ENCODE results near the gene BRAP. TPM values are rescaled to one million over a fixed set of nuclear protein-coding genes. Genes with fewer than 3 reads are reported as not detected.
A peak's percentile ranks its signal among the peaks of the same experiment; 100 is the strongest.
"Not testable (repeated sequence)": the region's sequence is repeated elsewhere in the genome, so short reads cannot be mapped to it uniquely, and the experiment has no call there.

Gene BRAP, protein sequence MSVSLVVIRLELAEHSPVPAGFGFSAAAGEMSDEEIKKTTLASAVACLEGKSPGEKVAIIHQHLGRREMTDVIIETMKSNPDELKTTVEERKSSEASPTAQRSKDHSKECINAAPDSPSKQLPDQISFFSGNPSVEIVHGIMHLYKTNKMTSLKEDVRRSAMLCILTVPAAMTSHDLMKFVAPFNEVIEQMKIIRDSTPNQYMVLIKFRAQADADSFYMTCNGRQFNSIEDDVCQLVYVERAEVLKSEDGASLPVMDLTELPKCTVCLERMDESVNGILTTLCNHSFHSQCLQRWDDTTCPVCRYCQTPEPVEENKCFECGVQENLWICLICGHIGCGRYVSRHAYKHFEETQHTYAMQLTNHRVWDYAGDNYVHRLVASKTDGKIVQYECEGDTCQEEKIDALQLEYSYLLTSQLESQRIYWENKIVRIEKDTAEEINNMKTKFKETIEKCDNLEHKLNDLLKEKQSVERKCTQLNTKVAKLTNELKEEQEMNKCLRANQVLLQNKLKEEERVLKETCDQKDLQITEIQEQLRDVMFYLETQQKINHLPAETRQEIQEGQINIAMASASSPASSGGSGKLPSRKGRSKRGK
- total RNA-seq, result 10 to 100 TPM; 18.1 to 24.3 TPM
- 44.1 to 60.5 reads per million in 2 donors for total RNA-seq

DNA sequence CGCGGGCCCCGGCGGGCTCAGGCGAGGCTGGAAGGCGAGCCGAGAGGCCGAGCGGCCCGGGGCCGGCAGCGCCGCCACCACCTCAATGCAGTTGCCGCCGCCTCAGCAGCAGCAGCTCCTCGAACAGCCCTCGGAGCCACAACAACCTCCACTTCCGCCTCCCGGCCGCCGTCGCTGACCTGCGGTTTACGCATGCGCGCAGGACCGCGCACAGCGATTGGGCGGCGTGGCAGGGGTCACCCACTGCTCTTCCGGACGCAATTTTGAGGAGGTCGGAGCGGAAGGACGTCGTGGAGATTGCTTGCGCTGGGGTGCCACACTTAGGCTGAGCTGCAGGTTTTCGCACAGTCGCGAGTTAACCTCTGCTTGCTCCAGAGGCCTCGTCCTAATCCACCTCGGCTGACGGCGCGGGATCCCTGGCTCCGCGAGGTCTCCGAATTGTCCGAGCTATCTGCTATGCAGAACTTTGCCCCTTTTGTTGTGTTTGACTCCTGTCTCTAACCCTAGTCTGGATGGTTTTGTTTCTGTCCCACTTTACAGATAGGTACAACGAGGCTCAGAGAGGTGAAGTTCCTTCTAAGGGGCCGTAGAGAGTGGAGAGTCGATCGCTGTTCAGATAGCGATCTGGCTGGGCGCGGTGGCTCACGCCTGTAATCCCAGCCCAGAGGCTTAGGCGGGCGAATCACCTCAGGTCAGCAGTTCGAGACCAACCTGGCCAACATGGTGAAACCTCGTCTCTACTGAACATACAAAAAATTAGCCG, at the start of gene BRAP, which contains the start of gene ACAD10:
Gene BRAP (minus strand): TSS at position 146 of the 763 bp plus-strand sequence. CDS start 164 bp downstream, outside the sequence.
Gene ACAD10 (plus strand): TSS at position 243 of the 763 bp plus-strand sequence. CDS start 6,657 bp downstream, outside the sequence.
- Mint-ChIP-seq H3K27me3 (no peaks in the 10 kb centered on the region), H3K4me1 (peaks cover 35% of the 10 kb centered on the region), H3K36me3 (ENCODE audit: low read depth) (peaks cover 3% of the 10 kb centered on the region), H3K4me3 (peak within 1 kb of the TSS; percentile 97), H3K27ac (peak within 1 kb of the TSS; percentile 97)
- DNase-seq, result peak; percentile 86 to 91 (median 91)
- no peaks in the 10 kb centered on the region for H3K9me3 ChIP-seq (ENCODE audit: control insufficient read depth, low read length, poor library complexity, severe bottlenecking)
- ATAC-seq, result peak; percentile 94

DNA sequence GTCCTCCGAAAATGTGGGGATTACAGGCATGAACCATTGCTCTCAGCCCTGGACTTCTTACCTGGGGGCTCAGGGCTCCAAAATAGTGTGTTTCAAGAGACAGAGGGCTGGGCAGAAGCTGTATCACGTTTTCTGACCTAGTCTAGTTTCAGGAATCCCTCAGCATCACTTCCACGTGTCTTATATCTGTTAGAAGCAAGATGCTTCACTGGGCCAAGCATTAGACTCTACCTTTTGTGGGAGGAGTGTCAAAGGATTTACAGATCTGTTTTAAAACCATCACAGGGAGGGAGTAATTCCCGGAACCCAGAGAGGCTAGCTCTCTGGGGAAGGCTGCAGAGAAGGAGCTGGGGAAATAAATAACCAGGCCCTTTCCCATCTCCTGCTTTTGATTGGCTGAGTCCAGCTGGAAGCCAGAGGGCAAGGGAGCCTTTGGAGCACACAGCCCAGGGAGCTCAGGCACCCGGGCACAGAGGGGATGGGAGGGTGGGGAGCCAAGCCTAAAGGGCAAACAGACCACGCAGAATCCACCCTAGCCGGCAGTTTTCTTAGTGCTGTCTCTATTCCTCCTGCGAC, 47.7 kb upstream of the BRAP start:
- DNase-seq, result no peak

DNA sequence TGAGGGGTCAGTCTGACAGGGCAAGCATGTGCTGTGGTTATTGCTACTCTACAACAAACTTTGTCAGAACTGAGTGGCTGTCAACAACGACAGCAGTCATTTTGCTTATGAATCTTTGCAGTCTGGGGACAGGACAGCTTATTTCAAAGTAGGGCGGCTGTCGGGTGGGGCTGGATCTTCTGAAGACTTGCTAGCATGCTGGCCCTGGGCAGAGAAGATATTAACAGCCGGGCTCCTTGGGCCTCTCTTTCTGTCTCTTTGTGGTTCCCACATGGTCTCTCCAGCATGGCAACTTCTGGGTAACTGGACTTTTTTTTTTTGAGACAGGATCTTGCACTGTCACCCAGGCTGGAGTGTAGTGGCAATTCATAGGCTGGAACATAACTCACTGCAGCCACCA, 47.0 kb upstream of the BRAP start:
- H3K9me3 ChIP-seq (ENCODE audit: control insufficient read depth, low read length, poor library complexity, severe bottlenecking), result no peaks in the 10 kb centered on the region
- ATAC-seq (no peak), DNase-seq (no peak)
- no peaks in the 10 kb centered on the region for H3K4me1 Mint-ChIP-seq
- H3K4me3 Mint-ChIP-seq, result no peak overlapping the region
- no peaks in the 10 kb centered on the region for H3K27me3 Mint-ChIP-seq
- H3K27ac Mint-ChIP-seq, result no peak overlapping the region
- peaks cover 5% of the 10 kb centered on the region for H3K36me3 Mint-ChIP-seq (ENCODE audit: low read depth)

More for the DNA sequence above, 47.7 kb upstream of the BRAP start:
- no peak for ATAC-seq
- H3K36me3 Mint-ChIP-seq (ENCODE audit: low read depth), result peaks cover 3% of the 10 kb centered on the region
- no peak overlapping the region for H3K4me3 Mint-ChIP-seq
- no peaks in the 10 kb centered on the region for H3K27me3 Mint-ChIP-seq
- H3K9me3 ChIP-seq (ENCODE audit: control insufficient read depth, low read length, poor library complexity, severe bottlenecking), result no peaks in the 10 kb centered on the region
- no peak overlapping the region for H3K27ac Mint-ChIP-seq
- no peaks in the 10 kb centered on the region for H3K4me1 Mint-ChIP-seq

DNA sequence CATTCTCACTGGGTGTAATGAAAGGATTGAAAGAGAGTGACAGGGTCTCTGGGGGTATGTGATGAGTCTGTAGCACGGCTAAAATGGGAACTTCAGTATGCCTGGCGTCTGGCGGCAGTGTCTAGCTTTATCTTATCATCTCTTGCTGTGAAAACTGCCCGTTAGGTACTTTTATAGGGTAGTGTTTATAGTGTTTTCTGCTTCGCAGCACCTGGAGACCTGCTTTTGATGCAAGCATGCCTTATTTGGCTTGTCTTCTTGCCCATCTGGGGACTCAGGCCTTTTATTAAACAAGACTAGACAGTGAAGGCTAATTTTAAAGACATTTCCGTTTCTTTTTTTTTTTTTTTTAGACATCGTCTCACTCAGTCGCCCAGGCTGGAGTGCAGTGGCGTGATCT, 44.7 kb upstream of the BRAP start:
- peaks cover 3% of the 10 kb centered on the region for H3K36me3 Mint-ChIP-seq (ENCODE audit: low read depth)
- no peak for ATAC-seq

DNA sequence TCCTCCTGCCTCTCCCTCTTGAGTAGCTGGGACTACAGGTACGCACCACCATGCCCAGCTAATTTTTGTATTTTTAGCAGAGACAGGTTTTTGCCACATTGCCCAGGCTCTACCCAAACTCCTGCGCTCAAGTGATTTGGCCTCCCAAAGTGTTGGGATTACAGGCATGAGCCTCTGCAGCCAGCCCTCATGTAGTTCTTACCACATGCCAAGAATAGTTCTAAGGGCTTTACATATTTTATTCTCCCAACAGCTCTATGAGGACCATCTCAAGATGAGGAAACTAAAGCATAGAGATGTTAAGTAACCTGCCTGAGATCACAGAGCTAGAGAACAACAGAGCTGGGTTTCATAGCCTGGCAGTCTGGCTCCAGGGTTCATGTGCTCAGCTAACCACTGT, 43.0 kb upstream of the BRAP start:
- Mint-ChIP-seq H3K4me3 (no peak overlapping the region), H3K36me3 (ENCODE audit: low read depth) (peaks cover 3% of the 10 kb centered on the region), H3K27ac (no peak overlapping the region), H3K4me1 (no peaks in the 10 kb centered on the region), H3K27me3 (no peaks in the 10 kb centered on the region)
- H3K9me3 ChIP-seq (ENCODE audit: control insufficient read depth, low read length, poor library complexity, severe bottlenecking), result no peaks in the 10 kb centered on the region
- ATAC-seq, result no peak
- no peak for DNase-seq

More for the DNA sequence above, 44.7 kb upstream of the BRAP start:
- Mint-ChIP-seq H3K4me3 (no peak overlapping the region), H3K27me3 (no peaks in the 10 kb centered on the region), H3K27ac (no peak overlapping the region), H3K4me1 (no peaks in the 10 kb centered on the region)
- no peaks in the 10 kb centered on the region for H3K9me3 ChIP-seq (ENCODE audit: control insufficient read depth, low read length, poor library complexity, severe bottlenecking)
- DNase-seq, result no peak

DNA sequence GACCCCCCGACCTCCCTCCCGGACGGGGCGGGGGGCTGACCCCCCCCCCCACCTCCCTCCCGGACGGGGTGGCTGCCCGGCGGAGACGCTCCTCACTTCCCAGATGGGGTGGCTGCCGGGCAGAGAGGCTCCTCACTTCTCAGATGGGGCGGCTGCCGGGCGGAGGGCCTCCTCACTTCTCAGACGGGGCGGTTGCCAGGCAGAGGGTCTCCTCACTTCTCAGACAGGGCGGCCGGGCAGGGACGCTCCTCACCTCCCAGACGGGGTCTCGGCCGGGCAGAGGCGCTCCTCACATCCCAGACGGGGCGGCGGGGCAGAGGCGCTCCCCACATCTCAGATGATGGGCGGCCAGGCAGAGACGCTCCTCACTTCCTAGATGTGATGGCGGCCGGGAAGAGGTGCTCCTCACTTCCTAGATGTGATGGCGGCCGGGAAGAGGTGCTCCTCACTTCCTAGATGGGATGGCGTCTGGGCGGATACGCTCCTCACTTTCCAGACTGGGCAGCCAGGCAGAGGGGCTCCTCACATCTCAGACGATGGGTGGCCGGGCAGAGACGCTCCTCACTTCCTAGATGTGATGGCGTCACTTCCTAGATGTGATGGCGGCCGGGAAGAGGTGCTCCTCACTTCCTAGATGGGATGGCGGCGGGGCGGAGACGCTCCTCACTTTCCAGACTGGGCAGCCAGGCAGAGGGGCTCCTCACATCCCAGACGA, 38.0 kb upstream of the BRAP start:
- H3K4me3 Mint-ChIP-seq; ATAC-seq; H3K27me3 Mint-ChIP-seq; H3K36me3 Mint-ChIP-seq (ENCODE audit: low read depth); DNase-seq; H3K4me1 Mint-ChIP-seq; H3K27ac Mint-ChIP-seq; H3K9me3 ChIP-seq (ENCODE audit: control insufficient read depth, low read length, poor library complexity, severe bottlenecking): not testable (repeated sequence)

DNA sequence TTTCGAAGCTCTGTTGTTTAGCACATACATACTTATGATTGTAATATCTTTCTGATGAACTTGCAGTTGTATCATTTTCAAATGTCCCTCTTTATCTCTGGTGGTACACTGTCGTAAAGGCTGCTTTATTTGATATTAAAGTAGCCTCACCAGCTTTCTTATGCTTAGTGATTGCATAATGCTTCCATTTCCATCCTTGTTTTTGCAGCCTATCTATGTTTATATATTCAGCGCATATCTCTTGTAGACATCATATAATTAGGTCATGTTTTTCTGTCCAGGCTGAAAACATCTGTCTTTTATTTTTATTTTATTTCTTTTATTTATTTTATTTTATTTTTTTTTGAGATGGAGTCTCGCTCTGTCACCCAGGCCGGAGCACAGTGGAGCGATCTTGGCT, 34.7 kb upstream of the BRAP start:
- H3K9me3 ChIP-seq (ENCODE audit: control insufficient read depth, low read length, poor library complexity, severe bottlenecking), result no peaks in the 10 kb centered on the region
- DNase-seq (no peak), ATAC-seq (no peak)
- Mint-ChIP-seq H3K4me1 (no peaks in the 10 kb centered on the region), H3K27me3 (no peaks in the 10 kb centered on the region), H3K4me3 (no peak overlapping the region), H3K27ac (no peak overlapping the region), H3K36me3 (ENCODE audit: low read depth) (no peaks in the 10 kb centered on the region)

- not testable (repeated sequence) for H3K27me3 Mint-ChIP-seq; H3K4me1 Mint-ChIP-seq; H3K4me3 Mint-ChIP-seq; H3K27ac Mint-ChIP-seq; H3K36me3 Mint-ChIP-seq (ENCODE audit: low read depth); DNase-seq; H3K9me3 ChIP-seq (ENCODE audit: control insufficient read depth, low read length, poor library complexity, severe bottlenecking); ATAC-seq
These were observed 33.6 kb upstream of the BRAP start for GRCh38 chr12:111719316-111719715.

DNA sequence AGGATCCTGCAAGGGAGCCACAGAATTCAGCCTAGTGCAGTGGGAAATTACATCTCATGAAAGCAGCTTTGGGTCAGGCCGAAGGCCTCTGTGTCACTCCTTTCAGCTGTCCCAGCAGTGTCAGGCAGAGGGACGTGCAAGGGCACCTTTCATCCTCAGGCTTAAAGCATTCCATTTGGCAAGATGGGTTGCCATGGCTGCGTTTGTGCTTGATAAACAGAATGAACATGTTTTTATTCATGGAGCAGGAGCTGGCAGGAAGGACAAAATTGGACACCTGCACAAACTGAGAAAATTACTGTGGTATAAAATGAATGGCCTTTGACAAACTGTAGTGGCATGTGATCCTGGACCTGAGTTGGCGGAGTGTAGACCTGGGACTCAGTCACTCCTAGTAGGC, 29.5 kb upstream of the BRAP start:
- Mint-ChIP-seq H3K4me3 (no peak overlapping the region), H3K36me3 (ENCODE audit: low read depth) (peaks cover 2% of the 10 kb centered on the region), H3K27me3 (no peaks in the 10 kb centered on the region), H3K27ac (no peak overlapping the region), H3K4me1 (no peaks in the 10 kb centered on the region)
- DNase-seq (no peak), ATAC-seq (no peak)
- no peaks in the 10 kb centered on the region for H3K9me3 ChIP-seq (ENCODE audit: control insufficient read depth, low read length, poor library complexity, severe bottlenecking)

- no peak for ATAC-seq
- H3K9me3 ChIP-seq (ENCODE audit: control insufficient read depth, low read length, poor library complexity, severe bottlenecking), result no peaks in the 10 kb centered on the region
- Mint-ChIP-seq H3K4me1 (no peaks in the 10 kb centered on the region), H3K4me3 (no peak overlapping the region), H3K27ac (no peak overlapping the region), H3K36me3 (ENCODE audit: low read depth) (peaks cover 4% of the 10 kb centered on the region), H3K27me3 (no peaks in the 10 kb centered on the region)
- no peak for DNase-seq
These were observed 20.4 kb upstream of the BRAP start for GRCh38 chr12:111706145-111706544.

GRCh38 chr12:111705672-111706071, 19.9 kb upstream of the BRAP start:
- Mint-ChIP-seq H3K27ac (no peak overlapping the region), H3K4me3 (no peak overlapping the region), H3K27me3 (no peaks in the 10 kb centered on the region), H3K36me3 (ENCODE audit: low read depth) (peaks cover 2% of the 10 kb centered on the region), H3K4me1 (no peaks in the 10 kb centered on the region)
- ATAC-seq, result no peak
- no peaks in the 10 kb centered on the region for H3K9me3 ChIP-seq (ENCODE audit: control insufficient read depth, low read length, poor library complexity, severe bottlenecking)
- DNase-seq, result no peak

GRCh38 chr12:111699962-111700361, 14.2 kb upstream of the BRAP start:
- Mint-ChIP-seq H3K4me1 (peaks cover 3% of the 10 kb centered on the region), H3K27me3 (no peaks in the 10 kb centered on the region), H3K4me3 (no peak overlapping the region), H3K27ac (no peak overlapping the region), H3K36me3 (ENCODE audit: low read depth) (peaks cover 2% of the 10 kb centered on the region)
- no peaks in the 10 kb centered on the region for H3K9me3 ChIP-seq (ENCODE audit: control insufficient read depth, low read length, poor library complexity, severe bottlenecking)
- DNase-seq, result no peak
- ATAC-seq, result no peak
